ENCODE data around the gene FAM135A. TPM values are rescaled to one million over a fixed set of nuclear protein-coding genes. Genes with fewer than 3 reads are reported as not detected.

The FAM135A gene
- total RNA-seq, result 52.7 TPM

GRCh38 chr6:70413114-70413991 lies at the start of gene FAM135A:
TSS of gene FAM135A (plus strand) at chr6:70413508. CDS start at chr6:70428343, 14,835 bp downstream.

GRCh38 chr6:70566751-70567382 lies 153.6 kb downstream of the FAM135A start, which contains the start of gene SDHAF4:
TSS of gene SDHAF4 (plus strand) at chr6:70566930. CDS start at chr6:70566941, 11 bp downstream.

Small RNA genes within 50 kb of the gene (small RNA-seq; reads per million reads assigned to genes)
- gene RNU7-48P (ENCODE audit: low replicate concordance), result not detected

Other genes with a start within 250 kb of the FAM135A start
- 9.9 TPM for gene COL9A1, start 110.4 kb upstream of the FAM135A start, total RNA-seq
- gene SDHAF4, start 153.4 kb downstream of the FAM135A start, total RNA-seq, result 10.3 TPM